Duodenal mucosa (tissue), 2 donors: ENCODE results near the gene POFUT2.

Experiments used
- H3K27ac ChIP-seq: one replicate; pipeline ENCODE4 v1.7.0; 2013; ENCODE audit warnings: low read depth, low read length
- H3K27me3 ChIP-seq, 2 donors: one replicate each; pipeline ENCODE4 v1.7.0; 2013; ENCODE audit warnings: low read length in 2 of 2, control low read depth in 1 of 2; ENCODE audit not compliant: insufficient read depth in 2 of 2, control insufficient read depth in 1 of 2
- H3K36me3 ChIP-seq, 2 donors: one replicate each; pipeline ENCODE4 v1.7.0; 2013; ENCODE audit warnings: low read length in 2 of 2, control low read depth in 1 of 2; ENCODE audit not compliant: insufficient read depth in 2 of 2, control insufficient read depth in 1 of 2
- H3K4me1 ChIP-seq, 2 donors: one replicate each; pipeline ENCODE4 v1.7.0; 2013; ENCODE audit warnings: low read length in 2 of 2, control low read depth in 1 of 2; ENCODE audit not compliant: insufficient read depth in 2 of 2, control insufficient read depth in 1 of 2
- H3K4me3 ChIP-seq, 2 donors: one replicate each; pipeline ENCODE4 v1.7.0; 2013; ENCODE audit warnings: low read length in 2 of 2, low read depth in 1 of 2
- H3K9ac ChIP-seq, 2 donors: one replicate each; pipeline ENCODE4 v1.7.0; 2013; ENCODE audit warnings: low read length in 2 of 2, low read depth in 1 of 2
- H3K9me3 ChIP-seq, 2 donors: one replicate each; pipeline ENCODE4 v1.7.0; 2013; ENCODE audit warnings: low read length in 2 of 2, control low read depth in 1 of 2; ENCODE audit not compliant: control insufficient read depth in 1 of 2

POFUT2 gene

GRCh38 chr21:45326169-45326851, 38.6 kb upstream of the POFUT2 start:
- Histone ChIP-seq H3K27me3 (peaks cover 0 to 4% of the 10 kb centered on the region in 2 donors), H3K4me3 (no peak overlapping the region), H3K9me3 (no peaks in the 10 kb centered on the region), H3K27ac (no peak overlapping the region), H3K36me3 (no peaks in the 10 kb centered on the region), H3K9ac (no peak overlapping the region), H3K4me1 (peaks cover 11 to 19% of the 10 kb centered on the region in 2 donors)

GRCh38 chr21:45325206-45326168, 37.8 kb upstream of the POFUT2 start:
- Histone ChIP-seq H3K4me3 (no peak overlapping the region), H3K9me3 (no peaks in the 10 kb centered on the region), H3K4me1 (peaks cover 13 to 21% of the 10 kb centered on the region in 2 donors), H3K36me3 (no peaks in the 10 kb centered on the region), H3K9ac (no peak overlapping the region), H3K27ac (no peak overlapping the region), H3K27me3 (peaks cover 0 to 4% of the 10 kb centered on the region in 2 donors)

- Histone ChIP-seq H3K9ac (no peak overlapping the region), H3K9me3 (no peaks in the 10 kb centered on the region), H3K36me3 (no peaks in the 10 kb centered on the region), H3K27me3 (peaks cover 0 to 4% of the 10 kb centered on the region in 2 donors), H3K4me3 (no peak overlapping the region), H3K4me1 (peaks cover 13 to 25% of the 10 kb centered on the region in 2 donors), H3K27ac (no peak overlapping the region)
These were observed 37.0 kb upstream of the POFUT2 start for GRCh38 chr21:45324489-45325205.

DNA sequence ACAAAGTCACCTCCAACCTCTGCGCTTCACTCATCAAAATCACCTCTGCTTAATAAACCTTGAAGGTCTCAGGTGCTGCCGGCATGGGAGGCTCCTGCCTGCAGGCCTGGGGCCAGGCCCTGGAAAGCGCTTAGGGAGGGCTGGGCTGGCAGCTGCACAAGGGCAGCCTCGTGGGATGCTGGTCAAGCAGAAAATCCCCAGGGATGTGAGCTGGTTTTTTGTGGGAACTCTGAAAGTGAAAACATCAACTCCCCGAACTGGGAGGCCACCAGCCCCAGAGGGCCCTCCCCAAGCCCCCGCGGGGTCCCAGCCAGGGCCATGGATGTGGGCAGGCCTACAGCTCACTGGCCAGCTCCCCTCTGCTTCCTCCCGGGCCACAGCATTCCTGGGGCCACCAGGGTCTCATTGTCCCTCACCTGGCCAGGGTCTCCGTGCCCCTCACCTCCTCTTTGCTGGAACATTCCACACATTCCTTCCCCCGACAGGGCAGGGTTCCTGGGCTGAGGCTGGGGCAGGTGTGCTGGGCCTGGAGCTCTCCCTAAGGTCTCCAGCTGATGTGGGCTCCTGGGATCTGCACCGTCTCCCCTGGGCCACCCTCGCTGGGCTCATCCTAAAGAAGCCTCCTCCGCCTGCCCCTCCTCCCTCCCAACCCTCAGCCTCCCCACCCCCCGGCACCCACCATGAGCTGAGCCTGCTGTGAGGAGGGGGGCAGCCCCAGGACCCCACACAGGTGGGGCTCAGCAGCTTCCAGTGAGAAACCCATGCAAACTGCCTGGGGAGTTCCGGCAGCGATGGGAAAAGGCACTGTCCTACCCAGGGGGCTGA, 36.0 kb upstream of the POFUT2 start:
- Histone ChIP-seq H3K9me3 (no peaks in the 10 kb centered on the region), H3K4me3 (no peak overlapping the region), H3K36me3 (no peaks in the 10 kb centered on the region), H3K27me3 (peaks cover 0 to 4% of the 10 kb centered on the region in 2 donors), H3K27ac (peak overlapping the region; percentile 20), H3K9ac (no peak overlapping the region), H3K4me1 (peaks cover 13 to 26% of the 10 kb centered on the region in 2 donors)

GRCh38 chr21:45322960-45323461, 35.3 kb upstream of the POFUT2 start:
- Histone ChIP-seq H3K9me3 (no peaks in the 10 kb centered on the region), H3K27me3 (peaks cover 0 to 4% of the 10 kb centered on the region in 2 donors), H3K9ac (no peak overlapping the region), H3K4me3 (no peak overlapping the region), H3K27ac (peak overlapping the region; percentile 50), H3K4me1 (peaks cover 14 to 29% of the 10 kb centered on the region in 2 donors), H3K36me3 (no peaks in the 10 kb centered on the region)

DNA sequence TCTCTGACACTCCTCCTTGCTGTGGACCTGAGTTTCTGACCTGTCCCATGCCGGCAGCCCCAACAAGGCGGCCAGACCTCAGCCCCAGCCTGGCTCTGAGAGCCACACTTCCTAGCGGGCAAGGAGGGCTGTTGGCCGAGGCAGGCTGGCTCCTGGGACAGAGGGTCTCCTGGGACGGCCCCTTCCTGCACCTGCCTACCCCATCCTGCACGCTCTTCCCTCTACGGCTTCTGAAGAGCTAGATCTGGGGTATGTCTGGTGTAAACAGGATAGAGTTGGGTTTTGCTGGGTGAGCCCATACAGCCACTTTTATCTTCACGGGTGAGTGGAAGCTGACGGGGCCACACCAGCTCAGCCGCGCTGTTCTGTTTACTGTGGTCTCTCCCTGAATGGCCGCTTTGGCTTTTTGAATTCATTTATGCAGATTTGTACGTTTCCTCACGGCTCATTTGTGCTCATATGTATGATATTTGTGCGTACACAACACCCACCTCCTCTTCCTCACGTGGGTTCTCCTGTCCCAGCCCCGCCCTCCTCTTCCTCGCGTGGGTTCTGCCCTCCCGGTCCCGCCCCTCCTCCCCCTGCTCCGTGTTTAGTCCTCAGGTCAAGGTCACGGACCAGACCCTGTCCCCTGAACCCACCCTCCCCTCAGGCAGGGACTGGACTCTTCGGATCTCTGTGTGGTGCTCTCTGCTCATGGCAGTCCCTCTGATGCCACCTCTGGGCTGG, 34.7 kb upstream of the POFUT2 start:
- no peaks in the 10 kb centered on the region for H3K36me3 ChIP-seq
- peaks cover 0 to 4% of the 10 kb centered on the region in 2 donors for H3K27me3 ChIP-seq
- H3K4me3 ChIP-seq, result no peak overlapping the region
- H3K4me1 ChIP-seq, result peaks cover 14 to 28% of the 10 kb centered on the region in 2 donors
- H3K27ac ChIP-seq, result peak overlapping the region; percentile 10
- H3K9me3 ChIP-seq, result no peaks in the 10 kb centered on the region
- H3K9ac ChIP-seq, result no peak overlapping the region

DNA sequence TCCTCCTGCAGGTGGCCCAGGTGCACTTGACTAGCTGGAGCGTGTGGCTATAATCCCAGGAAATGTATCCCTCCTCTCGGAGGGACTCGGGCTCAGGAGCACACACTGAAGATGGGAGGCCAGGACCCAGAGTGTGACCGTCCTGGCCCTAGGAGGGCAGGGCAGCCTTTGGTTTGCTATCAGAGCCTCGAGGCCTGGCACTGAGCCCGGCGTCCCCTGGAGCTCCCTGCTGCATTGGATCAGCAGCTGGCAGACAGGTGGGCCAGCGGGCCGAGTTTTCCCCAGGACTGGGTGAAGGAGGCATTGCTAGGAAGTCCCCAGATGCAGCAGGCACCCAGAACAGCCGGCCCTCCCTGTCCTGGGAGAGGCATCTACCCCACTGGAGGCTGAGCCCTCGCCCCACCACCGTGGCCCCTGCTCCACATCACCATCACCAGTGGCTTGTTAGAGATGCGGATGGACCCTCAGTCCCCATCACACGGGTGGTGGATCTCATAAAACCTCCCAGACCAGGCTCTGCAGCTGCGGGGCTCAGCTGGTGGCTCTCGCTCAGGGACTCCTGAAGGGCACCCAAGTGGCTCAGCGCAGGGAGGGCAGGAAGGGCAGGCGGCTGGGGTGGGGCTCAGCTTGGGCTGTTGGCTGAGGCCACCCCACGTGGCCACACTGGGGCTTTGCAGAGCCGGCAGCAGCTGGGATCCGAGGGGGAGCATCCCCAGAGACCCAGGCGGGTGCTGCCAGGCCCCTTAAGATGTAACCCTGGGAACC, 32.7 kb upstream of the POFUT2 start:
- H3K9me3 ChIP-seq, result no peaks in the 10 kb centered on the region
- H3K27ac ChIP-seq, result peak overlapping the region; percentile 75
- no peak overlapping the region for H3K4me3 ChIP-seq
- H3K27me3 ChIP-seq, result peaks cover 0 to 4% of the 10 kb centered on the region in 2 donors
- H3K9ac ChIP-seq, result peak overlapping the region in 1 of 2 donors; percentile 12
- peaks cover 14 to 22% of the 10 kb centered on the region in 2 donors for H3K4me1 ChIP-seq
- no peaks in the 10 kb centered on the region for H3K36me3 ChIP-seq

GRCh38 chr21:45319461-45320211, 31.9 kb upstream of the POFUT2 start:
- no peak overlapping the region for H3K9ac ChIP-seq
- H3K27ac ChIP-seq, result peak overlapping the region; percentile 75
- H3K27me3 ChIP-seq, result peaks cover 0 to 4% of the 10 kb centered on the region in 2 donors
- peaks cover 14 to 22% of the 10 kb centered on the region in 2 donors for H3K4me1 ChIP-seq
- no peaks in the 10 kb centered on the region for H3K36me3 ChIP-seq
- H3K9me3 ChIP-seq, result no peaks in the 10 kb centered on the region
- H3K4me3 ChIP-seq, result no peak overlapping the region
